Activated B cell treated with CpG ODN at 0.5 μM for 24 hours (primary cell): ENCODE measurements around the gene TFAP2B. TPM values are rescaled to one million over a fixed set of nuclear protein-coding genes. Genes with fewer than 3 reads are reported as not detected.
A peak's percentile ranks its signal among the peaks of the same experiment; 100 is the strongest.

Experiments used
- ATAC-seq: fragments of 200-7000 bp; cut with Tn5 transposase; one replicate; pipeline ENCODE4 v1.10.0; 2021; ENCODE audit warnings: low read depth, mild to moderate bottlenecking, moderate library complexity
- CTCF ChIA-PET: fragments of 350-600 bp; sonication (Branson Sonifier 250); formaldehyde crosslinking; loops from one replicate; lab custom pipeline; 2021; ENCODE audit warnings: antibody characterized with exemption; lab: Charles Lee
- POLR2A ChIA-PET: fragments of 350-600 bp; sonication (Branson Sonifier 250); formaldehyde crosslinking; loops from one replicate; lab custom pipeline; 2021; ENCODE audit warnings: antibody characterized with exemption; lab: Charles Lee
- DNase-seq: peaks from one replicate; pipeline ENCODE4 v3.0.0; 2022
- H3K27ac Mint-ChIP-seq: one replicate; pipeline ENCODE4 v1.8.0; 2020; ENCODE audit warnings: mixed read lengths
- H3K27me3 Mint-ChIP-seq: one replicate; pipeline ENCODE4 v1.8.0; 2021; ENCODE audit warnings: mixed read lengths
- H3K36me3 Mint-ChIP-seq: one replicate; pipeline ENCODE4 v1.8.0; 2021; ENCODE audit warnings: low read depth, mixed read lengths
- H3K4me1 Mint-ChIP-seq: one replicate; pipeline ENCODE4 v1.8.0; 2021; ENCODE audit warnings: mixed read lengths
- H3K4me3 Mint-ChIP-seq: one replicate; pipeline ENCODE4 v1.8.0; 2020; ENCODE audit warnings: mild to moderate bottlenecking, mixed read lengths
- H3K9me3 Mint-ChIP-seq: one replicate; pipeline ENCODE4 v1.8.0; 2020; ENCODE audit warnings: mixed read lengths
- CTCF ChIP-seq: fragments of 200-600 bp; IDR thresholded peaks from one replicate; pipeline ENCODE4 v1.8.0; 2022; ENCODE audit warnings: antibody characterized with exemption, mild to moderate bottlenecking
- intact Hi-C: fragments of 100-400 bp; cut with micrococcal nuclease; formaldehyde crosslinking; loops from one replicate; pipeline ENCODE4 v1.15.1; 2024
- total RNA-seq: library from RNA; stranded (reverse); gene quantifications from 2 replicates; pipeline ENCODE4 v1.2.3, GENCODE V29; 2022

The TFAP2B gene
- total RNA-seq, 1 donor from 2014 or later: not detected

- intact Hi-C loops: loop anchor here (5.0 to 10.0 kb wide), 2 partner anchors 932 to 1035 kb away; no protein-coding TSS in a partner anchor
- no peaks in the 10 kb centered on the region for H3K9me3 Mint-ChIP-seq
Measured at GRCh38 chr6:50819904-50820868, 1.5 kb downstream of the TFAP2B start.

GRCh38 chr6:50820869-50821264 is 2.2 kb downstream of the TFAP2B start:
- CTCF ChIA-PET: no interaction called here

More at GRCh38 chr6:50819904-50820868, 1.5 kb downstream of the TFAP2B start:
- ATAC-seq: no peak
- H3K36me3 Mint-ChIP-seq: no peaks in the 10 kb centered on the region
- H3K27me3 Mint-ChIP-seq: peaks cover 78% of the 10 kb centered on the region
- CTCF ChIA-PET: no interaction called here
- no peak for DNase-seq
- H3K4me1 Mint-ChIP-seq: peaks cover 22% of the 10 kb centered on the region
- peak overlapping the region; percentile 28 for H3K4me3 Mint-ChIP-seq
- H3K27ac Mint-ChIP-seq: no peak overlapping the region
- POLR2A ChIA-PET: interaction anchor here (0.6 kb wide), 1 partner anchor 531 kb away, joined by 11 read pairs; no protein-coding TSS in a partner anchor
- TF ChIP-seq CTCF: no peak

GRCh38 chr6:50821441-50822077 is 2.9 kb downstream of the TFAP2B start:
- CTCF ChIA-PET: no interaction called here
- Mint-ChIP-seq H3K9me3 (no peaks in the 10 kb centered on the region), H3K27ac (no peak overlapping the region), H3K36me3 (peaks cover 1% of the 10 kb centered on the region), H3K4me1 (peaks cover 17% of the 10 kb centered on the region), H3K4me3 (no peak overlapping the region), H3K27me3 (peaks cover 84% of the 10 kb centered on the region)
- DNase-seq (no peak), ATAC-seq (no peak)
- TF ChIP-seq CTCF: no peak
- POLR2A ChIA-PET: no interaction called here
- intact Hi-C loops: no loop called here

More at GRCh38 chr6:50820869-50821264, 2.2 kb downstream of the TFAP2B start:
- Mint-ChIP-seq H3K4me1 (peaks cover 18% of the 10 kb centered on the region), H3K36me3 (no peaks in the 10 kb centered on the region), H3K4me3 (no peak overlapping the region), H3K9me3 (no peaks in the 10 kb centered on the region), H3K27ac (no peak overlapping the region), H3K27me3 (peaks cover 80% of the 10 kb centered on the region)
- intact Hi-C loops: no loop called here
- no peak for ATAC-seq
- POLR2A ChIA-PET: interaction anchor here (0.6 kb wide), 1 partner anchor 530 kb away, joined by 11 read pairs; no protein-coding TSS in a partner anchor
- no peak for DNase-seq
- TF ChIP-seq CTCF: no peak

- Mint-ChIP-seq H3K4me1 (peaks cover 17% of the 10 kb centered on the region), H3K27me3 (peaks cover 86% of the 10 kb centered on the region), H3K27ac (no peak overlapping the region), H3K9me3 (no peaks in the 10 kb centered on the region), H3K36me3 (peaks cover 1% of the 10 kb centered on the region), H3K4me3 (no peak overlapping the region)
- intact Hi-C loops: no loop called here
- TF ChIP-seq CTCF: no peak
- POLR2A ChIA-PET: no interaction called here
- ATAC-seq (no peak), DNase-seq (no peak)
- CTCF ChIA-PET: no interaction called here
Measured at GRCh38 chr6:50822078-50822476, 3.4 kb downstream of the TFAP2B start.
